GM12873 (cell line): Measurements from ENCODE around the gene CEP135.

Experiments
- CTCF ChIP-seq: IDR thresholded peaks from 2 replicates; pipeline ENCODE4 v1.5.1; 2012; ENCODE audit warnings: low read depth, mild to moderate bottlenecking, moderate library complexity, low read length, control low read depth; ENCODE audit not compliant: insufficient read depth; ENCODE audit errors: missing control alignments

Gene CEP135

GRCh38 chr4:55989766-55990165, 41.0 kb downstream of the CEP135 start:
- no peak for TF ChIP-seq CTCF

- no peak for TF ChIP-seq CTCF
Measured at GRCh38 chr4:55993994-55994663, 45.4 kb downstream of the CEP135 start.

- no peak for TF ChIP-seq CTCF
Measured at GRCh38 chr4:55996646-55997045, 47.9 kb downstream of the CEP135 start.

- TF ChIP-seq CTCF, result no peak
Measured at GRCh38 chr4:56003606-56004005, 54.9 kb downstream of the CEP135 start.

GRCh38 chr4:56004235-56004634, 55.5 kb downstream of the CEP135 start:
- TF ChIP-seq CTCF, result no peak

GRCh38 chr4:56007154-56007553, 58.4 kb downstream of the CEP135 start:
- TF ChIP-seq CTCF, result no peak

GRCh38 chr4:56008206-56008605, 59.5 kb downstream of the CEP135 start:
- TF ChIP-seq CTCF, result no peak
